GM18907 (cell line): ENCODE measurements around the gene NMRAL1.

ENCODE experiments used
- ATAC-seq: cut with Tn5 transposase; IDR thresholded peaks from one replicate; pipeline ENCODE4 v1.9.1; 2021; ENCODE audit warnings: mild to moderate bottlenecking, moderate library complexity; ENCODE audit not compliant: unreplicated experiment

NMRAL1 gene

GRCh38 chr16:4505356-4506147 lies 31.1 kb upstream of the NMRAL1 start:
- ATAC-seq, result peak; percentile 74

GRCh38 chr16:4501071-4501478 lies 26.6 kb upstream of the NMRAL1 start:
- ATAC-seq, result no peak

- no peak for ATAC-seq
Observed at GRCh38 chr16:4500272-4500671, 25.8 kb upstream of the NMRAL1 start.

- no peak for ATAC-seq
Observed at GRCh38 chr16:4499196-4499555, 24.8 kb upstream of the NMRAL1 start.

- no peak for ATAC-seq
Observed at GRCh38 chr16:4498546-4499195, 24.2 kb upstream of the NMRAL1 start.

GRCh38 chr16:4496305-4496704 lies 21.9 kb upstream of the NMRAL1 start:
- ATAC-seq, result no peak

GRCh38 chr16:4495766-4496165 lies 21.3 kb upstream of the NMRAL1 start:
- no peak for ATAC-seq

GRCh38 chr16:4494746-4495490 lies 20.5 kb upstream of the NMRAL1 start:
- ATAC-seq, result no peak

GRCh38 chr16:4491898-4492297 lies 17.5 kb upstream of the NMRAL1 start:
- ATAC-seq, result no peak

- ATAC-seq, result no peak
Observed at GRCh38 chr16:4489030-4489429, 14.6 kb upstream of the NMRAL1 start.

GRCh38 chr16:4488499-4488967 lies 14.1 kb upstream of the NMRAL1 start:
- ATAC-seq, result no peak

GRCh38 chr16:4487955-4488498 lies 13.6 kb upstream of the NMRAL1 start:
- ATAC-seq, result no peak

GRCh38 chr16:4486126-4486893 lies 11.9 kb upstream of the NMRAL1 start:
- no peak for ATAC-seq

- ATAC-seq, result no peak
Observed at GRCh38 chr16:4481963-4482362, 7.5 kb upstream of the NMRAL1 start.

GRCh38 chr16:4481526-4481925 lies 7.1 kb upstream of the NMRAL1 start:
- no peak for ATAC-seq

GRCh38 chr16:4477966-4478365 lies 3.5 kb upstream of the NMRAL1 start:
- no peak for ATAC-seq

- peak; percentile 85 for ATAC-seq
Observed at GRCh38 chr16:4475880-4476788, 1.7 kb upstream of the NMRAL1 start, which contains the start of gene HMOX2. HMOX2 (plus strand) TSS chr16:4476398; CDS start chr16:4505525, 29,127 bp downstream.

GRCh38 chr16:4472880-4473279 lies 1.5 kb downstream of the NMRAL1 start:
- no peak for ATAC-seq

GRCh38 chr16:4471869-4472268 lies 2.6 kb downstream of the NMRAL1 start:
- no peak for ATAC-seq

- ATAC-seq, result no peak
Observed at GRCh38 chr16:4468972-4469371, 5.5 kb downstream of the NMRAL1 start.
